SU-DHL-6 (cell line): ENCODE results near the gene RIN3.

Source experiments
- H2AFZ ChIP-seq: fragments of 200-600 bp; sonication (generic); 2 replicates; pipeline ENCODE4 v1.6.1; 2014; ENCODE audit warnings: low read depth, mild to moderate bottlenecking, moderate library complexity, mixed read lengths, antibody characterized with exemption, low read length; ENCODE audit not compliant: severe bottlenecking
- H3F3A ChIP-seq: fragments of 200-600 bp; shearing (Covaris generic); 2 replicates; pipeline ENCODE4 v1.6.0; 2016; ENCODE audit warnings: antibody characterized with exemption, mild to moderate bottlenecking; ENCODE audit not compliant: insufficient read depth
- H3K27ac ChIP-seq: fragments of 200-600 bp; sonication (generic); 2 replicates; pipeline ENCODE4 v1.5.1; 2016; ENCODE audit warnings: low read depth, mild to moderate bottlenecking, low read length, moderate library complexity, mixed read lengths
- H3K27me3 ChIP-seq: fragments of 200-600 bp; sonication (generic), shearing (Covaris generic); 2 replicates; pipeline ENCODE4 v1.6.0; 2014; ENCODE audit warnings: mild to moderate bottlenecking, low read length
- H3K36me3 ChIP-seq: fragments of 200-600 bp; sonication (generic); 2 replicates; pipeline ENCODE4 v1.6.1; 2014; ENCODE audit warnings: mild to moderate bottlenecking, low read length, mixed read lengths
- H3K4me2 ChIP-seq: fragments of 300-600, 200-600 bp; shearing (Covaris generic), sonication (generic); 2 replicates; pipeline ENCODE4 v1.6.0; 2014; ENCODE audit warnings: low read length, low read depth, mild to moderate bottlenecking; ENCODE audit not compliant: poor library complexity, severe bottlenecking
- H3K4me3 ChIP-seq: fragments of 200-600 bp; sonication (generic); 2 replicates; pipeline ENCODE4 v1.5.1; 2014; ENCODE audit warnings: antibody characterized with exemption, low read length, mild to moderate bottlenecking, mixed read lengths; ENCODE audit not compliant: insufficient read depth, poor library complexity, severe bottlenecking
- H3K79me2 ChIP-seq: fragments of 200-600 bp; sonication (generic); 2 replicates; pipeline ENCODE4 v1.6.1; 2014; ENCODE audit warnings: mild to moderate bottlenecking, low read length, moderate library complexity; ENCODE audit not compliant: insufficient read depth
- H3K9ac ChIP-seq: fragments of 200-600 bp; sonication (generic); 2 replicates; pipeline ENCODE4 v1.7.0; 2014; ENCODE audit warnings: mild to moderate bottlenecking, low read length
- H3K9me2 ChIP-seq: fragments of 200-600 bp; sonication (generic); replicated peaks from 2 replicates; pipeline ENCODE4 v1.6.1; 2014; ENCODE audit warnings: low read length; ENCODE audit not compliant: insufficient read depth
- H3K9me3 ChIP-seq: fragments of 200-600 bp; sonication (generic); 2 replicates; pipeline ENCODE4 v1.6.1; 2014; ENCODE audit warnings: low read length, mixed read lengths; ENCODE audit not compliant: insufficient read depth
- H4K20me1 ChIP-seq: fragments of 200-600 bp; sonication (generic); 2 replicates; pipeline ENCODE4 v1.6.1; 2014; ENCODE audit warnings: low read depth, mild to moderate bottlenecking, antibody characterized with exemption, low read length, moderate library complexity, mixed read lengths
- CTCF ChIP-seq: fragments of 200-600 bp; sonication (generic); IDR thresholded peaks from one replicate; pipeline ENCODE4 v1.5.1; 2017; ENCODE audit warnings: antibody characterized with exemption, mild to moderate bottlenecking, low read length, moderate library complexity; ENCODE audit not compliant: insufficient read depth, poor library complexity, severe bottlenecking
- EZH2phosphoT487 ChIP-seq: fragments of 200-600 bp; sonication (generic), shearing (Covaris generic); conservative IDR thresholded peaks from 2 replicates; pipeline ENCODE4 v1.6.1; 2018; ENCODE audit warnings: mild to moderate bottlenecking, antibody characterized with exemption, low read length, moderate library complexity, mixed read lengths

Gene RIN3

GRCh38 chr14:92734618-92735017 is 221.0 kb downstream of the RIN3 start:
- Histone ChIP-seq H3K9ac (no peak overlapping the region), H2AFZ (no peak overlapping the region), H3K36me3 (no peaks in the 10 kb centered on the region), H3K9me3 (no peaks in the 10 kb centered on the region), H3F3A (no peaks in the 10 kb centered on the region), H4K20me1 (no peaks in the 10 kb centered on the region), H3K4me3 (no peak overlapping the region), H3K9me2 (no peaks in the 10 kb centered on the region), H3K4me2 (no peak overlapping the region), H3K27ac (no peak overlapping the region), H3K27me3 (no peaks in the 10 kb centered on the region), H3K79me2 (no peaks in the 10 kb centered on the region)
- TF ChIP-seq EZH2phosphoT487 (no peak), CTCF (no peak)

- no peaks in the 10 kb centered on the region for H4K20me1 ChIP-seq
- H3K9ac ChIP-seq: no peak overlapping the region
- no peaks in the 10 kb centered on the region for H3K79me2 ChIP-seq
- H3K9me2 ChIP-seq: no peaks in the 10 kb centered on the region
- no peaks in the 10 kb centered on the region for H3K27me3 ChIP-seq
- H3K4me3 ChIP-seq: no peak overlapping the region
- H3F3A ChIP-seq: no peaks in the 10 kb centered on the region
- H3K4me2 ChIP-seq: no peak overlapping the region
- TF ChIP-seq CTCF (no peak), EZH2phosphoT487 (no peak)
- no peak overlapping the region for H3K27ac ChIP-seq
- H2AFZ ChIP-seq: no peak overlapping the region
- H3K9me3 ChIP-seq: no peaks in the 10 kb centered on the region
- no peaks in the 10 kb centered on the region for H3K36me3 ChIP-seq
Observed at GRCh38 chr14:92735344-92735743, 221.8 kb downstream of the RIN3 start.

- Histone ChIP-seq H3K4me3 (no peak overlapping the region), H3K9me2 (no peaks in the 10 kb centered on the region), H2AFZ (no peak overlapping the region), H3F3A (no peaks in the 10 kb centered on the region), H4K20me1 (no peaks in the 10 kb centered on the region), H3K9me3 (no peaks in the 10 kb centered on the region), H3K36me3 (no peaks in the 10 kb centered on the region), H3K9ac (no peak overlapping the region), H3K4me2 (no peak overlapping the region), H3K79me2 (no peaks in the 10 kb centered on the region), H3K27ac (no peak overlapping the region), H3K27me3 (no peaks in the 10 kb centered on the region)
- TF ChIP-seq CTCF: no peak
Observed at GRCh38 chr14:92737206-92737605, 223.6 kb downstream of the RIN3 start.

- Histone ChIP-seq H3K9me3 (no peaks in the 10 kb centered on the region), H4K20me1 (no peaks in the 10 kb centered on the region), H3K9ac (no peak overlapping the region), H3K27me3 (no peaks in the 10 kb centered on the region), H3K36me3 (no peaks in the 10 kb centered on the region), H2AFZ (no peak overlapping the region), H3K27ac (no peak overlapping the region), H3K9me2 (no peaks in the 10 kb centered on the region), H3K79me2 (no peaks in the 10 kb centered on the region), H3K4me3 (no peak overlapping the region), H3F3A (no peaks in the 10 kb centered on the region), H3K4me2 (no peak overlapping the region)
- TF ChIP-seq CTCF (no peak), EZH2phosphoT487 (no peak)
Observed at GRCh38 chr14:92737619-92738188, 224.1 kb downstream of the RIN3 start.
